ENCODE measurements around the gene CCDC152.

Gene CCDC152

DNA sequence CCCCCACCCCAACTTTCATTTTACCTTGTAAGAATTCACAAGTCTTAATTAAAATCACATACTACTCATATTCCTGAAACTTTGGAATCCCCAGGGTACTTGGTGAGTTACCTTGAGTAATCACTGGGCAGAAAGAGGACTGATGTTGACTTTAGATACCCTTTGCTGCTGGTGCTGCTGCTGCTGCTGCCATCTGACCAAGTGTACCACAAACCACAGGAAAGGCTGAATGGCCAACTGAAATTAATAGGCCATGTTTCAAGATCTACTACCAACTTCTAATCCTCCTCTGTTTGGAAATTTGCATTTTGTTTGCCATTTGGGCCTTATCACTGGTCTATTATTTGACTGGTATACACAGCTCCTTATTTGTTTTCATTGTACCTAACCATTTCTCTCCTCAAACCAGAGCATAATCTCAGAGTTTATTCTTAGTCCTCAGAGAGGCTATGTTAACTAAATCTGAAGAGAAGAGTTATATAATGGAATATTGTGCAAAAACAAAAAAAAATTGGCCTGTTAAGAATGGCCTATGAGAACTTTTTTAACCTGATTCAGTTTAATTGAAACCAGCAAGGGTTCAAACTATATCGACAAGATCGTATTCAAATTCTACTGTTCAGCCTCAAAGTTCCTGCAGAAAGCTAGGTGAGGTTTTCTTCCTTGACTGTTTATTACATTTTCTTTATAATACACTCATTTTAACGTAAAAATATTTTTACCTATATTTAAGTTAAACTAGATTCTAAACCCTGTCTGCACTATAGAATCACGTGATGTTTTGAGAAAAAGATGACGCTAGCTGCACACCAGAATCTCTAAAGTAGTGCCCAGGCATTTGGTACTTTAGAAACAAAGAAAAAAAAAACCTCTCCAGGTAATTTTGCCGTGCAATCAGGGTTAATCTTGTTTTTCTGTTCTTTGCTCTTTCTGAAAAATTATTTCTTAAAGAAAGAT lies 41.9 kb downstream of the CCDC152 start:
- DNase-seq, result no peak
- no peak overlapping the region for H3K27ac ChIP-seq
- TF ChIP-seq, protein P1, sequence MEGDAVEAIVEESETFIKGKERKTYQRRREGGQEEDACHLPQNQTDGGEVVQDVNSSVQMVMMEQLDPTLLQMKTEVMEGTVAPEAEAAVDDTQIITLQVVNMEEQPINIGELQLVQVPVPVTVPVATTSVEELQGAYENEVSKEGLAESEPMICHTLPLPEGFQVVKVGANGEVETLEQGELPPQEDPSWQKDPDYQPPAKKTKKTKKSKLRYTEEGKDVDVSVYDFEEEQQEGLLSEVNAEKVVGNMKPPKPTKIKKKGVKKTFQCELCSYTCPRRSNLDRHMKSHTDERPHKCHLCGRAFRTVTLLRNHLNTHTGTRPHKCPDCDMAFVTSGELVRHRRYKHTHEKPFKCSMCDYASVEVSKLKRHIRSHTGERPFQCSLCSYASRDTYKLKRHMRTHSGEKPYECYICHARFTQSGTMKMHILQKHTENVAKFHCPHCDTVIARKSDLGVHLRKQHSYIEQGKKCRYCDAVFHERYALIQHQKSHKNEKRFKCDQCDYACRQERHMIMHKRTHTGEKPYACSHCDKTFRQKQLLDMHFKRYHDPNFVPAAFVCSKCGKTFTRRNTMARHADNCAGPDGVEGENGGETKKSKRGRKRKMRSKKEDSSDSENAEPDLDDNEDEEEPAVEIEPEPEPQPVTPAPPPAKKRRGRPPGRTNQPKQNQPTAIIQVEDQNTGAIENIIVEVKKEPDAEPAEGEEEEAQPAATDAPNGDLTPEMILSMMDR (IDR thresholded peaks at IDR 0.05; ENCODE audit: low read depth, low read length, missing control alignments), result no peak
- H3K27me3 ChIP-seq (replicated peaks), result no peaks in the 10 kb centered on the region
- H3K4me3 ChIP-seq (ENCODE audit: low read depth, low read length), result no peak overlapping the region
- in situ Hi-C loops (cut with HindIII; ENCODE audit: low pct_ligation_motif_present, low sequenced_read_pairs), result no loop called here
- no peaks in the 10 kb centered on the region for H3K36me3 ChIP-seq (replicated peaks)

GRCh38 chr5:42799241-42799608 lies 42.6 kb downstream of the CCDC152 start:
- no peak for DNase-seq
- in situ Hi-C loops (cut with HindIII; ENCODE audit: low pct_ligation_motif_present, low sequenced_read_pairs), result no loop called here
- H3K36me3 ChIP-seq (replicated peaks), result no peaks in the 10 kb centered on the region
- no peak overlapping the region for H3K4me3 ChIP-seq (ENCODE audit: low read depth, low read length)
- no peaks in the 10 kb centered on the region for H3K27me3 ChIP-seq (replicated peaks)
- no peak overlapping the region for H3K27ac ChIP-seq
- TF ChIP-seq, protein P1 (IDR thresholded peaks at IDR 0.05; ENCODE audit: low read depth, low read length, missing control alignments), result no peak

- H3K27ac ChIP-seq, result no peak overlapping the region
Measured at GRCh38 chr5:42799668-42800114, 43.1 kb downstream of the CCDC152 start.

GRCh38 chr5:42800748-42801330 lies 44.2 kb downstream of the CCDC152 start:
- DNase-seq, result no peak
- Histone ChIP-seq H3K36me3 (replicated peaks) (no peaks in the 10 kb centered on the region), H3K4me3 (ENCODE audit: low read depth, low read length) (no peak overlapping the region), H3K27me3 (replicated peaks) (no peaks in the 10 kb centered on the region), H3K27ac (no peak overlapping the region)
- TF ChIP-seq, protein P1 (IDR thresholded peaks at IDR 0.05; ENCODE audit: low read depth, low read length, missing control alignments), result no peak
- in situ Hi-C loops (cut with HindIII; ENCODE audit: low pct_ligation_motif_present, low sequenced_read_pairs), result no loop called here

More at GRCh38 chr5:42799668-42800114, 43.1 kb downstream of the CCDC152 start:
- no peak for DNase-seq
- in situ Hi-C loops (cut with HindIII; ENCODE audit: low pct_ligation_motif_present, low sequenced_read_pairs), result no loop called here
- Histone ChIP-seq H3K36me3 (replicated peaks) (no peaks in the 10 kb centered on the region), H3K27me3 (replicated peaks) (no peaks in the 10 kb centered on the region), H3K4me3 (ENCODE audit: low read depth, low read length) (no peak overlapping the region)
- TF ChIP-seq, protein P1 (IDR thresholded peaks at IDR 0.05; ENCODE audit: low read depth, low read length, missing control alignments), result no peak

DNA sequence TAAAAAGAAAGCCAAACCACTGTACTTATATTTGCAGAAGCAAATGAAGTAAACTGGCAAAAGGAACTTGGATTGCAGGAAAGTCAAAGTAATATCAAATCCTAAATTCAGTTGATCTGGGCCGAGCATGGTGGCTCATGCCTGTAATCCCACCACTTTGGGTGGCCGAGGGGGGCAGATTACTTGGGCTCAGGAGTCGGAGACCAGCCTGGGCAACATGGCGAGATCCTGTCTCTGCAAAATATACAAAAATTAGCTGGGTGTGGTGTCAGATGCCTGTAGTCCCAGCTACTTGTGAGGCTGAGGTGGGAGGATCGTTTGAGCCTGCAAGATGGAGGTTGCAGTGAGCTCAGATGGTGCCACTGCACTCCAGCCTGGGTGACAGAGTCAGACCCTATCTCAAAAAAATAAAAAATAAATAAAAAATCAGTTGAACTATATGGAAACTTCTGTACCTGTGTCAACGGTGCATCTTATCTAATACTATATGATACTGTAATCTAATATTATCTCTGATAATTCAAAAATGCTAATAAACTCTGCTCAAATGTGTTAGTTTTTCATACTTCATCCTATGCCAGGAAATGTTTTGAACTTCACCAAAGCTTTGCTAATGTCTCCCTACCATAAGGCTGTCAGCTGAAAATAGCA lies 45.0 kb downstream of the CCDC152 start:
- no peak for DNase-seq
- TF ChIP-seq, protein P1 (IDR thresholded peaks at IDR 0.05; ENCODE audit: low read depth, low read length, missing control alignments), result no peak

More for the DNA sequence above, 45.0 kb downstream of the CCDC152 start:
- H3K27me3 ChIP-seq (replicated peaks), result no peaks in the 10 kb centered on the region
- no peaks in the 10 kb centered on the region for H3K36me3 ChIP-seq (replicated peaks)
- no peak overlapping the region for H3K4me3 ChIP-seq (ENCODE audit: low read depth, low read length)
- in situ Hi-C loops (cut with HindIII; ENCODE audit: low pct_ligation_motif_present, low sequenced_read_pairs), result no loop called here
- H3K27ac ChIP-seq, result no peak overlapping the region

Measured in brain microvascular endothelial cell (primary cell).